NCI-H226 (cell line): ENCODE measurements around the gene C6orf141.
"Not testable (repeated sequence)": the region's sequence is repeated elsewhere in the genome, so short reads cannot be mapped to it uniquely, and the experiment has no call there.

Experiments used
- DNase-seq: peaks from one replicate; pipeline ENCODE4 v3.0.0-alpha.2; 2015

The C6orf141 gene

GRCh38 chr6:49579649-49580048, 29.2 kb downstream of the C6orf141 start:
- DNase-seq, result no peak

- DNase-seq, result peak; percentile 83
These were observed 32.1 kb downstream of the C6orf141 start for GRCh38 chr6:49582529-49582928.

- not testable (repeated sequence) for DNase-seq
These were observed 36.8 kb downstream of the C6orf141 start for GRCh38 chr6:49587262-49587661.
